ENCODE measurements around the gene PPP2R3A.

DNA sequence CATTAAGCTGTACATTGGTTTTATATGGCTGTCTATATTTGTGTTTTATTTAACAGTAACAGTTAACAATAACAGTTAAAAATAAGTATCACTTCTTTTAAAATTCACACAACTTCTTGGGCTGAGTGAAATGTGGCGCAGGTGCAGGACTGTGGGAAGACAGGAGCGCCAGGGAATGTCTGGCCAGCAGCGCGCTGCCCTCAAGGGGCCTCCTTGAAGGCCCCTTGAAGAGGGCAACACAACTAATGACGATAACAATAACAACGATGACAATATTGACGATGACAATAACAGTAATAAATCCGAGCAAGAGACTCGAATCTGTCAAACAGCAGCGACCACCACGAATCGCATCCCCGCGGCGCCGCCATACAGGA is 411 bp upstream of the PPP2R3A start:
- TF ChIP-seq POLR2AphosphoS5 (IDR thresholded peaks at IDR 0.05; ENCODE audit: low read depth, low read length) (no peak), TAF1 (IDR thresholded peaks at IDR 0.05; ENCODE audit: borderline replicate concordance, insufficient read depth, low read length) (no peak), SIN3A (IDR thresholded peaks at IDR 0.05; ENCODE audit: borderline replicate concordance, insufficient read depth, low read length) (no peak)
- TF ChIP-seq, protein P1, sequence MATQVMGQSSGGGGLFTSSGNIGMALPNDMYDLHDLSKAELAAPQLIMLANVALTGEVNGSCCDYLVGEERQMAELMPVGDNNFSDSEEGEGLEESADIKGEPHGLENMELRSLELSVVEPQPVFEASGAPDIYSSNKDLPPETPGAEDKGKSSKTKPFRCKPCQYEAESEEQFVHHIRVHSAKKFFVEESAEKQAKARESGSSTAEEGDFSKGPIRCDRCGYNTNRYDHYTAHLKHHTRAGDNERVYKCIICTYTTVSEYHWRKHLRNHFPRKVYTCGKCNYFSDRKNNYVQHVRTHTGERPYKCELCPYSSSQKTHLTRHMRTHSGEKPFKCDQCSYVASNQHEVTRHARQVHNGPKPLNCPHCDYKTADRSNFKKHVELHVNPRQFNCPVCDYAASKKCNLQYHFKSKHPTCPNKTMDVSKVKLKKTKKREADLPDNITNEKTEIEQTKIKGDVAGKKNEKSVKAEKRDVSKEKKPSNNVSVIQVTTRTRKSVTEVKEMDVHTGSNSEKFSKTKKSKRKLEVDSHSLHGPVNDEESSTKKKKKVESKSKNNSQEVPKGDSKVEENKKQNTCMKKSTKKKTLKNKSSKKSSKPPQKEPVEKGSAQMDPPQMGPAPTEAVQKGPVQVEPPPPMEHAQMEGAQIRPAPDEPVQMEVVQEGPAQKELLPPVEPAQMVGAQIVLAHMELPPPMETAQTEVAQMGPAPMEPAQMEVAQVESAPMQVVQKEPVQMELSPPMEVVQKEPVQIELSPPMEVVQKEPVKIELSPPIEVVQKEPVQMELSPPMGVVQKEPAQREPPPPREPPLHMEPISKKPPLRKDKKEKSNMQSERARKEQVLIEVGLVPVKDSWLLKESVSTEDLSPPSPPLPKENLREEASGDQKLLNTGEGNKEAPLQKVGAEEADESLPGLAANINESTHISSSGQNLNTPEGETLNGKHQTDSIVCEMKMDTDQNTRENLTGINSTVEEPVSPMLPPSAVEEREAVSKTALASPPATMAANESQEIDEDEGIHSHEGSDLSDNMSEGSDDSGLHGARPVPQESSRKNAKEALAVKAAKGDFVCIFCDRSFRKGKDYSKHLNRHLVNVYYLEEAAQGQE (IDR thresholded peaks at IDR 0.05; ENCODE audit: insufficient read depth in 1 of 2, low read depth in 2 of 2, low read length in 2 of 2): no peak
